GM12878 (cell line): Measurements from ENCODE around the gene TRPV6.

Experiments
- MAX ChIP-seq: IDR thresholded peaks from 2 replicates; pipeline ENCODE4 v1.6.1; 2012; ENCODE audit warnings: low read depth, low read length, improper control_type of control experiment
- NRF1 ChIP-seq: conservative IDR thresholded peaks from 2 replicates; pipeline ENCODE4 v1.6.1; 2011; ENCODE audit warnings: mild to moderate bottlenecking, low read depth, low read length, improper control_type of control experiment
- SP1 ChIP-seq: IDR thresholded peaks from one replicate; pipeline ENCODE4 v1.6.1; 2011; ENCODE audit warnings: low read depth, low read length
- YY1 ChIP-seq: IDR thresholded peaks from 2 replicates; pipeline ENCODE4 v1.6.1; 2011; ENCODE audit warnings: low read depth, mild to moderate bottlenecking, low read length
- TF ChIP-seq, protein P1 (sequence below), 3 experiments: IDR thresholded peaks in 2 of 3; conservative IDR thresholded peaks in 1 of 3; 2 replicates each; pipeline ENCODE4 v1.5.1; 2011; ENCODE audit warnings: low read depth in 3 of 3, low read length in 3 of 3, mild to moderate bottlenecking in 3 of 3, control low read depth in 2 of 3, moderate library complexity in 2 of 3, inconsistent platforms in 1 of 3, mixed read lengths in 1 of 3; ENCODE audit not compliant: control insufficient read depth in 2 of 3, insufficient read depth in 1 of 3; ENCODE audit errors: extremely low read depth in 1 of 3

- TF ChIP-seq YY1 (no peak), MAX (no peak), SP1 (no peak), NRF1 (no peak)
- TF ChIP-seq, protein P1, sequence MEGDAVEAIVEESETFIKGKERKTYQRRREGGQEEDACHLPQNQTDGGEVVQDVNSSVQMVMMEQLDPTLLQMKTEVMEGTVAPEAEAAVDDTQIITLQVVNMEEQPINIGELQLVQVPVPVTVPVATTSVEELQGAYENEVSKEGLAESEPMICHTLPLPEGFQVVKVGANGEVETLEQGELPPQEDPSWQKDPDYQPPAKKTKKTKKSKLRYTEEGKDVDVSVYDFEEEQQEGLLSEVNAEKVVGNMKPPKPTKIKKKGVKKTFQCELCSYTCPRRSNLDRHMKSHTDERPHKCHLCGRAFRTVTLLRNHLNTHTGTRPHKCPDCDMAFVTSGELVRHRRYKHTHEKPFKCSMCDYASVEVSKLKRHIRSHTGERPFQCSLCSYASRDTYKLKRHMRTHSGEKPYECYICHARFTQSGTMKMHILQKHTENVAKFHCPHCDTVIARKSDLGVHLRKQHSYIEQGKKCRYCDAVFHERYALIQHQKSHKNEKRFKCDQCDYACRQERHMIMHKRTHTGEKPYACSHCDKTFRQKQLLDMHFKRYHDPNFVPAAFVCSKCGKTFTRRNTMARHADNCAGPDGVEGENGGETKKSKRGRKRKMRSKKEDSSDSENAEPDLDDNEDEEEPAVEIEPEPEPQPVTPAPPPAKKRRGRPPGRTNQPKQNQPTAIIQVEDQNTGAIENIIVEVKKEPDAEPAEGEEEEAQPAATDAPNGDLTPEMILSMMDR (IDR thresholded peaks at IDR 0.05 in 2 of 3, conservative IDR thresholded peaks at IDR 0.05 in 1 of 3; ENCODE audit: control insufficient read depth in 2 of 3, extremely low read depth in 1 of 3, insufficient read depth in 1 of 3, low read depth in 3 of 3, low read length in 3 of 3) = no peak
Observed at GRCh38 chr7:142889816-142890215, 4.3 kb upstream of the TRPV6 start.
